ENCODE results near the gene GRM7. TPM values are rescaled to one million over a fixed set of nuclear protein-coding genes. Genes with fewer than 3 reads are reported as not detected.

The GRM7 gene
- total RNA-seq, 1 experiment from 2014 or later, result 0.28 TPM

DNA sequence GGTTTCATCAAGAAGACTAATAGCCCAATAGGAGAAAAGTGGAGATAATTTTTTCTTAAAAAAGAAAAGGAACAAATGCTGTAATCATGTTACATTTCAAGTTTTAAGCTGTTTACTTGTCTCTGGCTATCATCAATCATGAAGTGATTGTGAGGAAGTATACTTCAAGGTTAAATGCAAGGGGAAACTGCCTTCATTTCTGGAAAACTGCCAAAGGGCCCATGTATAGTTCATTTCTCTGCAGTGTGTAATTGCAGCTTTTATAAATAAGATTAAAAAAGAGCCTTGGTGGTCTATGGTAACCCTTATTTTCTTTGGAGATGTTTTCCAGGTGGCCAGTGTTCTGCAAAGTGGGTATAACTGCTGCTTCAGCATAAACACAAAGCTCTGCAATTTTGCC, 101.9 kb downstream of the GRM7 start:
- no peaks in the 10 kb centered on the region for H3K36me3 Mint-ChIP-seq (ENCODE audit: insufficient read depth in 1 of 3, low read depth in 3 of 3)
- Histone ChIP-seq H2BK15ac (ENCODE audit: low read depth, low read length) (no peak overlapping the region), H4K91ac (ENCODE audit: insufficient read length, low read depth, low read length) (no peak overlapping the region), H3K79me2 (ENCODE audit: insufficient read depth, low read length) (no peaks in the 10 kb centered on the region), H3K23ac (ENCODE audit: insufficient read length, low read depth, low read length) (no peak overlapping the region), H3K9me3 (ENCODE audit: control insufficient read depth, low read depth, low read length) (no peaks in the 10 kb centered on the region), H2BK12ac (ENCODE audit: insufficient read length, low read depth, low read length) (no peak overlapping the region), H3K79me1 (ENCODE audit: insufficient read depth, low read depth, low read length, poor library complexity, severe bottlenecking) (no peaks in the 10 kb centered on the region), H3K23me2 (ENCODE audit: insufficient read length, low read depth, low read length, poor library complexity, severe bottlenecking) (no peaks in the 10 kb centered on the region), H4K20me1 (ENCODE audit: control insufficient read depth, insufficient read depth, insufficient read length) (no peaks in the 10 kb centered on the region), H2BK20ac (ENCODE audit: low read depth, low read length, poor library complexity, severe bottlenecking) (no peak overlapping the region), H4K5ac (ENCODE audit: insufficient read length, low read depth, low read length) (no peak overlapping the region), H3K18ac (ENCODE audit: insufficient read length, low read depth, low read length) (no peak overlapping the region), H3K9ac (ENCODE audit: extremely low read depth, insufficient read length, low read length) (no peak overlapping the region), H3K14ac (ENCODE audit: insufficient read depth, low read length) (no peak overlapping the region), H3K27ac (ENCODE audit: insufficient read length, low read depth, low read length) (no peak overlapping the region), H2AFZ (ENCODE audit: low read length) (no peak overlapping the region), H3K4me1 (ENCODE audit: insufficient read depth, low read length) (no peaks in the 10 kb centered on the region), H2BK120ac (ENCODE audit: low read depth, low read length, poor library complexity, severe bottlenecking) (no peak overlapping the region), H3K4ac (ENCODE audit: low read depth, low read length) (no peak overlapping the region), H3K4me2 (ENCODE audit: insufficient read depth, insufficient read length, low read length) (no peak overlapping the region), H2AK5ac (ENCODE audit: insufficient read length, low read length) (no peak overlapping the region), H3K56ac (ENCODE audit: insufficient read length, low read depth, low read length) (no peak overlapping the region), H4K8ac (replicated peaks; ENCODE audit: insufficient read length, low read depth, low read length) (no peak overlapping the region), H2BK5ac (ENCODE audit: insufficient read length, low read length) (no peak overlapping the region), H3T11ph (ENCODE audit: low read length) (no peak overlapping the region), H3K27me3 (ENCODE audit: insufficient read depth, low read length) (no peaks in the 10 kb centered on the region)
- H3K4me3 Mint-ChIP-seq, result no peak overlapping the region
- H3K27ac Mint-ChIP-seq, result no peak overlapping the region
- peaks cover 10 to 15% of the 10 kb centered on the region in 2 experiments for H3K4me1 Mint-ChIP-seq
- TF ChIP-seq CTCF (conservative IDR thresholded peaks at IDR 0.05), result no peak
- no peaks in the 10 kb centered on the region; a peak in 1 of 5 replicates for H3K9me3 Mint-ChIP-seq
- H3K27me3 Mint-ChIP-seq (ENCODE audit: low read depth), result peaks cover 13% of the 10 kb centered on the region
- DNase-seq, result no peak
